Peyer's patch (tissue), 4 donors: Measurements from ENCODE around the gene EYS.

Experiments
- CTCF ChIP-seq, 6 experiments: fragments of 450-650 bp in 4 of 6; fragments of 200-600 bp in 2 of 6; sonication (generic) in 1 of 6; IDR thresholded peaks; one replicate each; pipeline ENCODE4 v1.5.1; 2017 to 2019; ENCODE audit warnings: antibody characterized with exemption in 6 of 6, mild to moderate bottlenecking in 3 of 6, moderate library complexity in 1 of 6
- POLR2A ChIP-seq, 2 donors: fragments of 450-650 bp; IDR thresholded peaks; one replicate each; pipeline ENCODE4 v1.5.1; 2017; ENCODE audit warnings: antibody characterized with exemption in 2 of 2, mild to moderate bottlenecking in 2 of 2, moderate library complexity in 2 of 2

- no peak for TF ChIP-seq CTCF (IDR thresholded peaks at IDR 0.05)
- TF ChIP-seq POLR2A (IDR thresholded peaks at IDR 0.05): no peak
Measured at GRCh38 chr6:64000818-64001491, 1706.1 kb downstream of the EYS start.
